Metanephros (tissue), 1 donor: Measurements from ENCODE around the gene HSD11B1L. TPM values are rescaled to one million over a fixed set of nuclear protein-coding genes. Genes with fewer than 3 reads are reported as not detected.

Source experiments
- total RNA-seq: library from RNA; depleted of rRNA; stranded (reverse); fragments of >200 nt; gene quantifications from one replicate; pipeline ENCODE4 v1.2.3, GENCODE V29; 2014

The HSD11B1L gene, protein sequence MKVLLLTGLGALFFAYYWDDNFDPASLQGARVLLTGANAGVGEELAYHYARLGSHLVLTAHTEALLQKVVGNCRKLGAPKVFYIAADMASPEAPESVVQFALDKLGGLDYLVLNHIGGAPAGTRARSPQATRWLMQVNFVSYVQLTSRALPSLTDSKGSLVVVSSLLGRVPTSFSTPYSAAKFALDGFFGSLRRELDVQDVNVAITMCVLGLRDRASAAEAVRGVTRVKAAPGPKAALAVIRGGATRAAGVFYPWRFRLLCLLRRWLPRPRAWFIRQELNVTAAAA
- 12.6 TPM for total RNA-seq

DNA sequence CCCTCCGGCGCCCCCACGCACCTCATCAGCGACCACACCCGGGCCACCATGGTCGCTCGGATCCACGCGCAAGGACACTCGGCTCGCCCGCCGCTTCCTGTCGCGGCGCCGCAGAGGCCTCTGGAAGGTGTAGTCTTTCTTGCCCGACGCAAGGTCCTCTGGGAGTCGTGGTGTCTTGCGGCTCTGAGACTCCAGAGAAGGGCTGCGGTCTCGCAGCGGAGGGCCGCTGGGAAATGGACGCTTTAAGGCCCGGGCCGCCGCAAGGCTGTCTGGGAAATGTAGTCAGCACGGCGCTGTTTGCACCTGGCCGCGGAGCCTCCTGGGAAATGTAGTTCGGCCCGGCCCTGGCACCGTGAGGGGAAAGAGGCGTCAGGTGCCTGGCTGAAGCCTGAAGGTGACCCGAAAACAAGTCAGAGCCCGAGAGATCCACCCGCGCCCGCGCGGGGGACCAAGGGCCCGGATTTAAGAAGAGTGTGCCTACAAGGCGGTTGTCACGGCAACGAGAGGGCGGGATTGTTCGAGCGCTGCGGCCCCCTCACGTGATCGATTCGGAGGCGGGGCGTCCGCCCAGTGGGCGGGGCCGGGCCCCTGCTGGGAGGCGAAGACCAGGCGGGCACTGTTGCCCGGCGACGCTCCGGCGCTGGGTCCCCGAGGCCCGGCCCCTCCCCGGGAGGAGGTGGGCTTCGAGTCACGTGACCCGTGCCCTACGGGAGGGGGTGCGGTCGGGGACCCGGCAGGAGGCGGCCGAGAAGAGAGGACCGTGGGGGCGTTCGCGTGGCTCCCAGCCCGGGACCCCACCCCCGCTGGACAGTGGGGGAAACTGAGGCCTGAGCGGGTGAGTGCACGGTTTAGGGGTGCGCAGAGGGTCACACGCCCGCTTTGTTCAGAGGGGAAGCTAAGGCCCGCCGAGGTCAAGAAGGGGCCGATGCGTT lies at the start of gene HSD11B1L, which contains the start of gene MICOS13:
TSS of gene HSD11B1L (plus strand) at position 591 of the 932 bp plus-strand sequence. CDS start 3,806 bp downstream, outside the sequence.
TSS of gene MICOS13 (minus strand) at position 80 of the 932 bp plus-strand sequence. CDS start at position 50, 30 bp downstream.

DNA sequence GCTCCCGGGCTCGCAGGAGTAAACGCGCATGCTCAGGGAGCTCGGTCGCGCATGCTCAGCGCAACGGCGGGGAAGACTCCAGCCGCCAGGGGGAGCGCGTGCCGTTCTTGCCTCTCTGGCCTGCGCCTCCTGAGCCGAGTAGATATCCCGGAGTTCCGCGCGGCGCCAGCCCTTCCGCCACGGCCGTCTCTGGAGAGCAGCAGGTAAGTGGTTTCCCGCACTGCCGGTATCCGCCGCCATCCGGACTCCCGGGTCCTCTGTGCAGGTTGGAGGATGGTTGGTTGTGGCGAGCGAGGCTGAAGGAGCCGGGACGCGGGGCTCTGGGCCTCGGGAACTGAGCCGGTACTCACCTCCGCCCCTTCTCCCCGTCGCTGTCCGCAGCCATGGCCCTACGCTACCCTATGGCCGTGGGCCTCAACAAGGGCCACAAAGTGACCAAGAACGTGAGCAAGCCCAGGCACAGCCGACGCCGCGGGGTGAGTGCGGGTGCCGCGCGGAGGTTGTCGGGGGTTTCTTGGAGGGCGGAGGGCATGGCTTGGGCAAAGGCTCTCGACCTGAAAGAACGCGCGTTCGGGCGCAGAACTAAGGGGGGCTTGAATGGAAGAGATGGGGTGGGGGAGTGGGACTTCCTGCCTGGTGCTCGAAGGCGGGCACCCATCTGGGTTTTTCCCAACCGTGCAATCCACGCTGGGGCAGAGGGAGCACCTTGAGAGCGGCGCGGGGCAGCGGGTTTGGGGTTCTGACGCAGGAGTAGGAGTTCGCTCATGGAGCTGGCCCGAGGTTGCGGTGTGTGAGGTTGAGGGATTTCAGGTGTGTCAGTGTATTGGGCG lies 9.5 kb downstream of the HSD11B1L start, which contains the start of gene RPL36:
TSS of gene RPL36 (plus strand) at position 171 of the 830 bp plus-strand sequence. CDS start at position 384, 213 bp downstream.

DNA sequence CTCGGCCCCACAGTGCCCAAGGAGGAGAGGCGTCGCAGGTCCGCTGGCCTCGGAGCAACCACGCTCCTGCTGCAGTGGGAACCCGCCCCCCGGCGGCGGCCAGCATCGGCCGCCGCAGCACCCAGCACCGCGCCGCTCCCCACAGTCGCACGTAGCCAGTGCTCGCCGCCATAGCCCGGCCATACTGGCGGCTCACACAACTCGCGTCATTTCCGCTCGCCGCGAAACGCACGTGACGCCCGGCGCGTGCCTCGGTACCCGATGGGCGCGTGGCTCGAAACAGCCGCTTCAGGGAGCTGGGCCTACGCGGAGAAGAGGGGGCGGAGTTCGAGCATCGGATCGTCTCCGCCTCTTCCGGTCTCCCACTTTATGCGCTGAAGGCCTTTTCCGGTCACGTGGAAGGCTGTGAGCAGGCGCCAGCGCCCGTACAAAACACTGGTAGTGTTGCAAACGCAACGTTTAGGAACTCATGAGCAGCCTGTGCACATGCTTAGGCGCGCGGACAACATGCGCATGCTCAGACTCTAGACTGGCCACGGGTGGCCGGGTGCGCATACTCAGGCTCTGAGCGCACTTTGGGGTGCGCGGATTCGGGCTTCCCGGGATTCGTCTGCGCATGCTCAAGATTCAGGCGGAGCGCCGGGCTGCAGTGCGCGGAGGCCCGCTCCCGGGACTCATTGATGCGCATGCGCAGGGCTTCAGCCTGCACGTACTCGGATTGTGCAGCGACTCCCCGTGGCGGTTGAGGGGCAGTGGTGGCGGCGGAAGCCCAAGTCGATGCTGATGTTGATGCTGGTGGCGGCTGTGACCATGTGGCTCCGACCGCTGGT lies 39.3 kb downstream of the HSD11B1L start, which contains the start of the genes CATSPERD and LONP1:
TSS of gene CATSPERD (plus strand) at position 677 of the 830 bp plus-strand sequence. CDS start at position 778, 101 bp downstream.
TSS of gene LONP1 (minus strand) at position 186 of the 830 bp plus-strand sequence. CDS start at position 172, 14 bp downstream.

Other genes with a start within 250 kb of the HSD11B1L start
- gene ZNRF4, start 225.6 kb upstream of the HSD11B1L start, total RNA-seq: not detected
- 0.93 TPM for gene TINCR, start 113.1 kb upstream of the HSD11B1L start, total RNA-seq
- 80.2 TPM for gene SAFB2, start 58.3 kb upstream of the HSD11B1L start, total RNA-seq
- gene SAFB, start 57.9 kb upstream of the HSD11B1L start, total RNA-seq: 118 TPM
- 90.4 TPM for gene MICOS13, start 511 bp upstream of the HSD11B1L start, total RNA-seq
- 754 TPM for gene RPL36, start 9.3 kb downstream of the HSD11B1L start, total RNA-seq
- 83.1 TPM for gene LONP1, start 39.1 kb downstream of the HSD11B1L start, total RNA-seq
- not detected for gene CATSPERD, start 39.6 kb downstream of the HSD11B1L start, total RNA-seq
- 1.1 TPM for gene PRR22, start 103.7 kb downstream of the HSD11B1L start, total RNA-seq
- gene DUS3L, start 110.1 kb downstream of the HSD11B1L start, total RNA-seq: 31.2 TPM
- gene NRTN, start 124.0 kb downstream of the HSD11B1L start, total RNA-seq: 2.9 TPM
- gene FUT6, start 158.7 kb downstream of the HSD11B1L start, total RNA-seq: 19.0 TPM
- 0.41 TPM for gene FUT3, start 170.4 kb downstream of the HSD11B1L start, total RNA-seq
- gene FUT5, start 189.5 kb downstream of the HSD11B1L start, total RNA-seq: not detected
- gene NDUFA11, start 222.8 kb downstream of the HSD11B1L start, total RNA-seq: 134 TPM
- gene VMAC, start 223.8 kb downstream of the HSD11B1L start, total RNA-seq: 13.4 TPM
- 59.2 TPM for gene CAPS, start 233.2 kb downstream of the HSD11B1L start, total RNA-seq